ENCODE data around the gene NFKBIB.

The NFKBIB gene

DNA sequence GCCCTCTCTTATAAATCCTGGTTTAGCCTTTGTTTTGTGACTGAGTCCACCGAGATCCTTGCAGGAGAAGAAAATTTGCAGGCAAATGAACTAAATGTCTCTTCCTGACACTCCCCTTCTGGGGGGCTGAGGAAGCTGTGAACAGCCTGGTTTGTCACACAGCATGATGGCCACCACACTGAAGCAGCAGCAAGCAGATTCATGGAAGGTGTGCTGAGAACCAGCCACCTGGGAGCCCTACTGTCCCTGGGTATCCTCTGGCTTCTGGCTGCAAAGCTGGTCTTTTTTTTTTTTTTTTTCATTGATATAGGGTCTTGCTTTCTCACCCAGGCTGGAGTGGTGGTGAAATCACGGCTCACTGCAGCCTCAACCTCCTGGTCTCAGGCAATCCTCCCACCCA, 42.2 kb downstream of the NFKBIB start:
- H3K4me3 ChIP-seq (ENCODE audit: low read length) = no peak overlapping the region
- no peak for TF ChIP-seq ZNF274 (IDR thresholded peaks at IDR 0.05; ENCODE audit: low read depth, low read length)

DNA sequence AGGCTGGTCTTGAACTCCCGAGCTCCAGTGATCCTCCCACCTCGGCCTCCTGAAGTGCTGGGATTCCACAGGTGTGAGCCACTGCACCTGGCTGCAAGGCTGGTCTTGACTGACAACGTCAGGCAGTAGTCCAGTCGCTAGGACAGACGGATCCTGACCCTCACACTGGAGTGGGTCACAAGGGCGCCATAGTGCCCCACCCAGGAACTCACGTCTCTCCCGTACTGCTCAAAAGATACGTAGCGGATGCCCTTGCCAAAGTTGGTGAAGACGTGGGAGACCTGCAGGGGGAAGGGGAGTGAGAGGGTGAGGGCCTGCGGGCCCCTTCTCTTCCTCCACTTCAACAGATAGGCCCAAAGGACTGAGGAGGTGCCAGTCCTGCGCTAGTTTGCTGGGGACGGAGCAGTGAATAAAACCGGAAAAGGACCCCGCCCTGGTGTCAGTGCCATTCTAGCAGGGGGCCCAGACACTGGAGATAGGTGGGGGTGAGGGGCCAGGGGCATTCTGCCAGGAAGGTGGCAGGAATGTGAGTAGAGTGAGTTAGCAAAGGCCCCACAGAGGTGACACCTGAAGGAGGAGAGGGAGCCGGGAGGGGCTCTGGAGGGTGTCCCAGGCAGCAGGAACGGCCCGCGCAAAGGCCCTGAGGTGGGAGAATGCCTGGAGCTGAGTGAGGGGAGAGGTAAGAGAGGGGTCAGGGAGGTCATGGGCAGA, 42.9 kb downstream of the NFKBIB start:
- no peak for TF ChIP-seq ZNF274 (IDR thresholded peaks at IDR 0.05; ENCODE audit: low read depth, low read length)
- H3K4me3 ChIP-seq (ENCODE audit: low read length) = no peak overlapping the region

DNA sequence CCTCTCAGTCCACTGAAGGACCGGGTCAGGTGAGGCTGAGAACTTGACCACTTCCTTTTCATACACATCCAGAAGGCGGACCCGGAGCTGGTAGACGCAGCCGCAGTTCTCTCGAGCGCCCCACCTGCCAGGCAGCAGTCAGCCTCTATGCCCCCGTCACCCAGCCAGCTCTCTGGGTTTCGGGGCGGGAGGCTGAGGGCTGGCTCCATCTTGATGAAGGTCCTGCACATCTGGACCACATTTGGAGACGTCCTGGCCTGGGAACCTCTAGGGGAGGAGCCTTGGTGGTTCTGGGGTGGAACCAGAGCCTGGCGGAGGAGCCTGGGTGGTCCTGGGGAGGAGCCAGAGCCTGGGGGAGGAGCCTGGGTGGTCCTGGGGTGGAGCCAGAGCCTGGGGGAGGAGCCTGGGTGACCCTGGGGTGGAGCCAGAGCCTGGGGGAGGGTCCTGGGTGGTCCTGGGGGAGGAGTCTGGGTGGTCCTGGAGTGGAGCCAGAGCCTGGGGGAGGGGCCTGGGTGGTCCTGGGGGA, 45.3 kb downstream of the NFKBIB start:
- TF ChIP-seq ZNF274 (IDR thresholded peaks at IDR 0.05; ENCODE audit: low read depth, low read length) = no peak
- H3K4me3 ChIP-seq (ENCODE audit: low read length) = no peak overlapping the region

DNA sequence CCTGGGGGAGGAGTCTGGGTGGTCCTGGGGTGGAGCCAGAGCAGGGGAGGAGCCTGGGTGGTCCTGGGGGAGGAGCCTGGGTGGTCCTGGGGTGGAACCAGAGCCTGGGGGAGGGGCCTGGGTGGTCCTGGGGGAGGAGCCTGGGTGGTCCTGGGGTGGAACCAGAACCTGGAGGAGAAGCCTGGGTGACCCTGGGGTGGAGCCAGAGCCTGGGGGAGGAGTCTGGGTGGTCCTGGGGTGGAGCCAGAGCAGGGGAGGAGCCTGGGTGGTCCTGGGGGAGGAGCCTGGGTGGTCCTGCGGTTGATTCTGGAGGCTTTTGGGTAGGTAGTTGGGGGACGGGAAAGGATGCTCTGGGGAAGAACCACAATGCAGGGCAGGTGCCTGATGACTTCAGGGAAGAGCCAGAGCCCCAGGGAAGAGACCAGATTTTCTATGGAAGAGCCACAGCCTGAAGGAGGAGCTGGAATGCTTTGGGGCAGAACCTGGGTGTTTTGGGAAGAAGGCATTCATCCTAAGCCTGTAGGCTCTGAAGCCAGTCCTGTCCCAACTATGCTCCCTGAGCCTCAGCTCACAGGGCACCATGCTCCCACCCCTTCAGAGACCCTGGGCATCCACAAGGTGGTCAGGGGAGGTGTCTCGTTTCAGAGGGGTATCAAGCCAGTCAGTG, 45.9 kb downstream of the NFKBIB start:
- TF ChIP-seq ZNF274 (IDR thresholded peaks at IDR 0.05; ENCODE audit: low read depth, low read length) = no peak
- no peak overlapping the region for H3K4me3 ChIP-seq (ENCODE audit: low read length)

DNA sequence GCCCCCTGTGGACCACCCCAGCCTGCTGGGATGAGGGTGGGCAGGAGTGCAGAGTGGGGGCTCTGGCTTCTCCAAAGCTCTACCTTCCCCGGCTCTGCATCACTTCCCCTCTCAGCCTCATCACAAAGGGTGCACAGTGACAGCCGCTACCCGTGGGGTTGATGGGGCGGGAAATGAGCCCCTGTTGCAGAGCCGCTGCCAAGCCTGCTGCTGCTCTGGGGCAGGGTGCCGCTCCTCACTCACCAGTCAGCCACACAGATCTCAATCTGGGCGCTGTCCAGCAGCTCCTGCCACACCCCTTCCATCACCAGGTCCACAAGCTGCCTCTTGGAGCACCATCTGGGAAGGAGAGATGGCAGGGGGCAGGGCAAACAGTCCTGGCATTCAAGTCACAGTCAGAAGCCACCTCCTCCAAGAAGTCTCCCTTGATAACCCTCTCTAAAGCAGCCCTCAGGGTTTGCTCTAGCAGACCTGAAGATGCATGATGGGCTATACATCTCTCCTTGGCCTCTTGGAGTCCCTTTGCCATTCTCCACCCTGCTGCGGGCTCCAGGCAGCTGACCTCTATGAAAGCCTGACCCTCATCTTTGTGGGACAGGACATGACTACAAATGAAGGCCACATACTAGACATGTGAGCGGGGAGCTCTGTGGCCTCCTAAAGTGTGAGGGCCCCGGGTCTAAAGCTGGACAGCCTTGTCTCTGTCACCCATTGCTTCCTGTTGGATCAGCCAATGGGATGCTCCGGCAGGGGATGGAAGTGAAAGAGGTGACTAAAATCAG, 46.7 kb downstream of the NFKBIB start:
- TF ChIP-seq ZNF274 (IDR thresholded peaks at IDR 0.05; ENCODE audit: low read depth, low read length) = no peak
- no peak overlapping the region for H3K4me3 ChIP-seq (ENCODE audit: low read length)

DNA sequence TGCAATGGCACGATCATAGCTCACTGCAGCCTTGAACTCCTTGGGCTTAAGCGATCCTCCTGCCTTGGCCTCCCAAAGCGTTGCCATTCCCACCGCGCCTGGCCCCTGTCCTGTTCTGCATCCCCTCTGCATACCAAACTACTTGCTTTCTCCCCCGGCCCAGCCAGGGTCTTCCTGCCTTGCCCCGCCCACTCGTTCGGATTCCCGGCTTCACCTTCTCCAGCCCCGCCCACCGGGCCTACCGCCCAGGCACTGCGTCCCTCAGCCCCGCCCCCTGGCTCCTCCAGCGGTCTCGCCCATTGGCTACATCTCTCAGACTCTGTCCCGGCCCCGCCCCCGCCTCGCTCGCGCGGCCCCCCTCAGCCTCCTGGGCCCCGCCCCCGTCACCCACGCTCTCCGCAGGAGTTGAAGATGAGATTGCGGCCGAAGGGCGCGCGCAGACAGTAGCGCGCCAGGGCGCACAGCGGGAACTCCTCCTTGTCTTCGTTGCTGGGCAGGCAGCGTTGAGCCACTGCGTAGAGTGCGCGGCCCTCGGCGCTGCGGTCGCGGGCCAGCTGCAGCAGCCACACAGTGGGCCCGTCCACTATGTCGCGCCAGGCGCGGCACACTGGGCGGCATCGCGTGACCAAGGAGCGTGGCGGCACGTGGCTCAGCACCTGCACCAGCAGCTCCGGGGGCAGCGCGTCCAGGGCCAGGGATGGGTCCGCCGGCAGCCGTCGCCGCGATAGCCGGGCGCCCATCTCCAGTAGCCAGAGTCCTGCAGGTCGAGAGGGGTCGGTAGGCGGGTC, 50.0 kb downstream of the NFKBIB start:
- no peak overlapping the region; the same call in 1 of the 2 replicates for H3K4me3 ChIP-seq (ENCODE audit: low read length)
- no peak for TF ChIP-seq ZNF274 (IDR thresholded peaks at IDR 0.05; ENCODE audit: low read depth, low read length)

DNA sequence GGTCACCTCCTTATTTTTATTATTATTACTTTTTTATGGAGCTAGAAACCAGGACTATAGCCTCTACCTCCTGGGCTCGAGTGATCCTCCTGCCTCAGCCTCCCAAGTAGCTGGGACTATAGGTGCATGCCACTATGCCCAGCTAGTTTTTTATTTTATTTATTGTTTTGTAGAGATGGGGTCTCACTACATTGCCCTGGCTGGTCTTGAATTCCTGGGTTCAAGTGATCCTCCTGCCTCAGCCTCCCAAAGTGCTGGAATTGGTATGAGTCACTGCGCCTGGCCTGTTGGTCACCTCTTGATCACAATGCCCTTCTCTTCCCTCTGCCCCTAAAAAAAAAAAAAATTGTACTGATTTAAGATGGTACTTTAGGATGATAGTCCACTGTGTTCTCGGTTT, 51.4 kb downstream of the NFKBIB start:
- H3K4me3 ChIP-seq (ENCODE audit: low read length) = no peak overlapping the region
- no peak for TF ChIP-seq ZNF274 (IDR thresholded peaks at IDR 0.05; ENCODE audit: low read depth, low read length)

DNA sequence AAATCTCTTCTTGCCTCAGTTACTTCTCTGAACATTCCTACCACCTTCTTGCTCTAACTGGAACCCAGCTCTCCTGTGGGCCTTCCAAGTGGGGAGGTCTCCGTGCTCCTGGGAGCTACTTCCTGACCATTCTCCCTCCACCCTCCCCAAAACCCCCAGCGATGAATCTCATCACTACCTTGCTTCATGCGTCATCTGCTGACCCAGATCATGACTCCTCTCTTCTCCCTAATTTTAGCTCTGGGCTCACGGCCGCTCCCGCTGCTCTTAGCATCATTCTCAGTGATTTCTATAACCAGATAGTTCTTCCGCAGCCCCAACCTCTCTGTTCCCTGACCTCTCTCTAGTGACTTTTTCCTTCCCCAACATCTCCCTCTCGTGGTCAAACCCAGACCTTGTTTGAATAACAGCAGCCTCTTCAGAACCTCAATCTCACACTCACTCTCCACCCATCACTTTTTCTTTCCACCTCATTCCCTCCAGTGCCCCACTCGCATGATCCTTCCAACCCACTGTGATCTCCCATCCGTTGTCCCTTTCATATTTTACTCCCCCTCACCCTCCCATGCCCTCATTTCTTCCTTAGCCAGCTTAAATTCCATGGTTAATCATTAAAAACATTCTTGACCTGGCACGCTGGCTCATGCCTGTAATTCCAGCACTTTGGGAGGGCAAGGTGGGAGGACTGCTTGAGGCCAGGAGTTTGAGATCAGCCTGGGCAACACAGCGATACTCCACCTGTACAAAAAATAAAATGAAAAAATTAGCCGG, 52.8 kb downstream of the NFKBIB start:
- no peak for TF ChIP-seq ZNF274 (IDR thresholded peaks at IDR 0.05; ENCODE audit: low read depth, low read length)
- H3K4me3 ChIP-seq (ENCODE audit: low read length) = no peak overlapping the region

DNA sequence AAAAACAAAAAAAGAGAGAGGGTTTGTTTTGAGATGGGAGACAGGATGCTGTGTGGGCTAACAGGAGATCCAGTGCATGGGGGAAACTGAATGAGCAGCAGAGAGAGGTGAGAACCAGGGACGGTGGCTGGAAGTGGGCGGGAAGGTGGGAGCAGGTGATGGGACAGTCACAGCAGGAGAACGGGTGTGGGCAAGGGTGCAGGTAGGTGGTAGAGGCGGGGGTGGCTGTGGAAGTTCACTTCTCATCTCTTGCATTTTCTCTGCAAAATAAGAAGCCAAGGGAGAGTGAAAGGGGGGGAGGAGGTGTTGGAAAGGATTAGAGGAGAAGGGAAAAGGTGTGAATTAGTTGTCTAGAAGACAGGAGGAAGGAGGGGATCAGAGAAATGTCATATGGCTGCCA, 53.9 kb downstream of the NFKBIB start:
- H3K4me3 ChIP-seq (ENCODE audit: low read length) = no peak overlapping the region
- TF ChIP-seq ZNF274 (IDR thresholded peaks at IDR 0.05; ENCODE audit: low read depth, low read length) = no peak

DNA sequence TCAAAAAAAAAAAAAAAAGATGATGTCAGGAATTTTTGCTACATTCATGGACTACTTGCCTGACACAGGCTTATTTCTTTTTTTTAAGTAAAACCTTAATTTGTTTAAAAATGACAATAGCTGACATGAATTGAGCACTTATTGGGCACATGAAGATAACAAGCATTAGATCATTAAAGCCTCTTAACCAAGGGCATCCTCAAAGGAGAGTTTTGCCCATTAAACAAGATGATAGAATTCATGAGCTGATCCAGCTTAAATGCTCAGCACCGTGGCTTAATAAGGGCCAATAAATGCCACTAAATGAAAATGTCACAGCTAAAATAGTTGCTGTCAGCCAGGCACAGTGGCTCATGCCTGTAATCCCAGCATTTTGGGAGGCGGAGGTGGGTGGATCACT, 56.5 kb downstream of the NFKBIB start:
- H3K4me3 ChIP-seq (ENCODE audit: low read length) = no peak overlapping the region
- TF ChIP-seq ZNF274 (IDR thresholded peaks at IDR 0.05; ENCODE audit: low read depth, low read length) = no peak

DNA sequence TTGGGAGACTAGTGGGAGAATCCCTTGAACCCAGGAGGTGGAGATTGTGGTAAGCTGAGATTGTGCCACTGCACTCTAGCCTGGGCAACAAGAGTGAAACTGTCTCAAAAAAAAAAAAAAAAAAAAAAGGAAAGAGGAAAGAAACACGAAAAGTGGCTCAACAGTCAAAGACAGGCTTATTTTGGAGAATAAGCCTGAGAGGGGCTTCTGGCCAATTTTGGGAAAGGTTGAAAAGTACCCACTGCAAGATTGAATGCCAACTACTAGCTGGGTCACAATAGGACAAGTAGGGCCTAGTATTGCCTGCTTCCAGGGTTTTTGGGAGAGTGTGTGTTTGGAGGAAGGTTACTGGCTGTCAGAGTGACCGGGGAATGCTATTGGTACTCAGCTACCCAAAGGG, 58.5 kb downstream of the NFKBIB start:
- H3K4me3 ChIP-seq (ENCODE audit: low read length) = no peak overlapping the region
- no peak for TF ChIP-seq ZNF274 (IDR thresholded peaks at IDR 0.05; ENCODE audit: low read depth, low read length)
